GM18909 (cell line): ENCODE data around the gene PEPD.

ENCODE experiments used
- ATAC-seq: cut with Tn5 transposase; IDR thresholded peaks from one replicate; pipeline ENCODE4 v1.9.1; 2021; ENCODE audit warnings: mild to moderate bottlenecking; ENCODE audit not compliant: unreplicated experiment, poor library complexity

Gene PEPD

GRCh38 chr19:33443638-33444561 is 77.7 kb downstream of the PEPD start:
- ATAC-seq: no peak

DNA sequence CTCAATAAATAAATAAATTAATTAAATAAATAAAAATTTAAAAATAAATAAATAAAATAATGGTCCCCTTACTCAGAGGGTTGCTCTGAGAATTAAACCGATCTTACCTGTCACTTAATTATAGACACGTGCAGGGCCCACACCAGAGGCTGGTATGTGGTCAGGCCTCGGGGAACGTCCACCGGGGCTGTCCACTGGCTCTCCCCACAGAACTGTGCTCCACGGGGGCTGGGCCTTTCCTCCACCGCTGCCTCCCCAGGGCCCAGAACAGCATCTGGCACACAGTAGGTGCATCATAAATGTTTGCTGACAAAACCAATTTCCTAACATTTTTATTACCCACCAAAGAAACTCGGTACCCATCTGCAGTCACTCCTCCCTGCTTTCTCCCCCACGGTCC is 78.9 kb downstream of the PEPD start:
- ATAC-seq: no peak

DNA sequence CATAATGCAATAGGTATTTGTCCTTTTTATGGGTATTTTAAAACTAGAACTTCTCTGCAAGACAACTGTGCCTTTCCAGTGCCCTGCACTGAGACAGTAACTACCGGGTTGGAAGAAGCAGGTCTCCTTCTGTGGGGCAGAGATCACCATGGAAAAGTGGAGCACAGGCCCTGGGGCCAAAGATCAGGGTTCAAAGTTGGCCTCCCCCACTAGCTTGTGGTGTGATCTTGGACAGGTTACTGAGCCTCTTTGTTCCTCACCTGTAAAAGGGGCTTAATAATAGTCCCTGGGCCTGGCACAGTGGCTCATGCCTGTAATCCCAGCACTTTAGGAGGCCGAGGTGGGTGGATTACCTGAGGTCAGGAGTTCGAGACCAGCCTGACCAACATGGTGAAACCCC is 79.8 kb downstream of the PEPD start:
- no peak for ATAC-seq

- no peak for ATAC-seq
Observed at GRCh38 chr19:33441277-33441699, 80.3 kb downstream of the PEPD start.

DNA sequence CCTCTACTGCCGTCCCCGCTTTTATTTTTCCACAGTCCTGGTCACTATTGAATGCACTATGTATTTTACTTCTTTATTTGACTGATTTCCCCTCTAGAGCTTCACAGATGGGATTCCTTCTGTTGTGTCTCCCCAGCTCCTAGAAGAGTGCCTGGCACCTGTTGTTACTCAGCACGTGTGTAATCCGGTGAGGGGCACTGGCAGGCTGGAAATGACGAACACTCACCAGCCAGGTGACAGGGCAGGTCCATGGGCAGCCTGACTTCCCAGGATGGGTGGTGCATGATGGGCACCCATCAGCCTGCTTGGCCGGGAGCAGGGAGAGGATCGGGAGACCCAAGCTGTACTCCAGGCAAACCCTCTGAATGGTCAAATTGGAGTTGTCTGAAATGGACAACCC is 80.9 kb downstream of the PEPD start:
- no peak for ATAC-seq

DNA sequence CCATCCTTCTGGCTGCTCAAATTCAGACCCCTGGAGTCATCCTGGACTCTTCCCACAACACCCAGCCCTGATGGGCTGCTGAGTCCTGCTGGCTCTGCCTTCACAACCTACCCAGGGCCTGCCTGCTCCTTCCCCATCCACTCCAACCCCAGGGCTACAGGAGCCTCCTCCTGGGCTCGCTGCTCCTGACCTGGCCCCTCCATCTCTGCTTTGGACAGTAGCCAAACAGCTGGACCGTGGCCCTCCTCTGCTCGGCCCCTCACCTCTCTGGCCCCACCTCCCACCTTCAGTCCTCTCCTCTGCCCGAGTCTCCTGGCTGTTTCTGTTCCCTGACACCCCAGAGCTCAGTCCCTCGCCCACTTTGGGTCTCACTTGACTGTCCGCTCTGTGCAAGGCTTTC is 81.3 kb downstream of the PEPD start:
- no peak for ATAC-seq

GRCh38 chr19:33438987-33439781 is 82.4 kb downstream of the PEPD start:
- ATAC-seq: no peak

- ATAC-seq: no peak
Observed at GRCh38 chr19:33437821-33438671, 83.5 kb downstream of the PEPD start.

DNA sequence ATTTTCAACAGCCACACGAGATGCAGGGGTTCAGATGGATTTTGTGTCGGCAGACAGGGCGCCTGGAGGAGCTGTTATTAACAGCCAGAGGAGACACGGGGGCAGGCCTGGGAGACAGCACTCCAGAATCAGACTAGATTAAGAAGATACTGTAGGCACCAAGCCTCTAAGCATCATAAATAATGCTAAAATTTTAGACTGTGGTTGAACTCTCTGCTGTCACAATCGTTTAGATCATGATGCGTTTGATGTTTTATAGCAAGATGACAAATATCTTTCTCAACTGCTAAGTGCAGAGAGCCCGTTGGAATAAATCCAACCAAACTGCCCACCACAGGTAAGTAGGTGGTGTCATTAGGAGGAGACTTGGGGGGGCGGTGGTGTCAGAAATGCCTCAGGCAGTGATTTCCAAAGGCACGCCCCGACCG is 84.2 kb downstream of the PEPD start:
- ATAC-seq: no peak

DNA sequence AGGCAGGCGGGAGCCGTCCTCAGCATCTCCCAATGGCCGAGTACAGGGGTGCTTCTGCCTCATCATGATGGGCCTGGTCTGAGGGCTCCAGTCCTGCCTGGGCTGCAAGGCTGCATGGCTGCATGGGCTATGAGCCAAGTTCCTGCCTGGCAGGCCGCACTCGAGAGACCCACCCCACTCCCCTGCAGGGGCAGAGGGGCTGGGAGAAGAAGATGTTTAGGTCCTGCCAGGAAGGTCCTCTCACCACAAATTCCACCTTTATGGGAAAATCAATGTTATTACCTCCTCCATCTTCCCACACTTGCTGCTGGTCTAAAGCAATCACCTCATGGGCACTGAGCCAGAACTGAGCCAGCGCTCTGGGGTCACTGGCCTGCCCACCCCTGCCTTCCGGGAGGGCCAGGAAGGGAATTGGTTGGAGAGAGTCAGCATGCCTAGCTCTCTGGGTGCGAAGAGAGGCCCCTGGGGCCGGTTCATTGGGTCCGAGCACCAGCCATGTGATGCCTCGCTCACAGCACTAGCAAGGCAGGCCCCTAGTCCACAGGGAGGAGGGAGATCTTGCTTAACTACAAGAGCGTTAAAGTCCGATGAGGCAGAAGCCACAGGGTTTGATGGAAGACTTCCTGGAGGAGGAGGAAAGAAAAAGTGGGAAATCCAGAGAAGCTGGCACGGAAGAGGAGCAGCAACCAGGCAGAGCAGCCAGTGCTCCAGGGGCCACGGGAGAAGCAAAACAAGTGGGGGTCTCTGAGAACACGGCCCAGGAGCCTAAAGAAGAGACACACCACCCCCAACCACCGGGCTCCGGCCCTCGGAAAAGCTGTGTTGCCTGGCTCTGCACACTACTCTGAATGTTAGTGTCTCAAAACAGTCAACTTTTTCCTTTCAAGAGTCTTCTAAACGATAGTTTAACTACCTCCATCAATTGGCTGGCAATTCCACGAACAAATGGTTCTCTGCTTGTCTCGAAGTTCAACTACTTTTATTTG is 84.9 kb downstream of the PEPD start:
- no peak for ATAC-seq

DNA sequence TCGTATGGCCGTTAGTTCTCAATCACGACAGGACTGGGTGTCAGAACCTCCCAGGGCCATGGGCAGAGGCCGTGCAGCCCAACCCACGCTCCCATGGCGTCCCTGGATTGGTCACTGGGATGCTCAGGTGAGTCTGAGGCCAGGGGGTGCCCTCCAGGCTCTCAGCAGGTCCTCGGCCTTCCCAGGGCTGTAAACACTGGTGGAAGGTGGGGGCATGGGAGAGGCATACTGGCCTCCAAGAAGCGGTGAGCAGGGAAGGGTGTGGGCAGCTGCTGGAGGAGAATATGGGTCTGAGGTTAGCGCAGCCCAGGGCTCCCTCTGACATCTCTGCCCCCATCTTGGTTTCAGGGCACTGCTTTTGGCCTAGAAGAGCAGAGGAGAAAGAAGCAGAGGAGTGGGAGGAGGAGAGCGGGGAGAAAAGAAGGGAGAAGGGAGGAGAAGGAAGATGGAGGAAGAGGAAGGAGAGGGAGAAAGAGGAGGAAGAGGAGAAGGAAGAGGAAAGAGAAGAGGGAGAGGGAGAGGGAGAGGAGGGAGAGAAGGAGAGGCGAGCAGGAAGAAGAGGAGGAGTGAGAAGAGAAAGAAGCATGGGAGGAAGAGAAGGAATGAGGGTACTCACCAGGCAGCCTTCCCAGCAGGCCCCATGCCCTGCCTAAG is 85.8 kb downstream of the PEPD start:
- ATAC-seq: no peak

GRCh38 chr19:33434886-33435705 is 86.5 kb downstream of the PEPD start:
- ATAC-seq: no peak

DNA sequence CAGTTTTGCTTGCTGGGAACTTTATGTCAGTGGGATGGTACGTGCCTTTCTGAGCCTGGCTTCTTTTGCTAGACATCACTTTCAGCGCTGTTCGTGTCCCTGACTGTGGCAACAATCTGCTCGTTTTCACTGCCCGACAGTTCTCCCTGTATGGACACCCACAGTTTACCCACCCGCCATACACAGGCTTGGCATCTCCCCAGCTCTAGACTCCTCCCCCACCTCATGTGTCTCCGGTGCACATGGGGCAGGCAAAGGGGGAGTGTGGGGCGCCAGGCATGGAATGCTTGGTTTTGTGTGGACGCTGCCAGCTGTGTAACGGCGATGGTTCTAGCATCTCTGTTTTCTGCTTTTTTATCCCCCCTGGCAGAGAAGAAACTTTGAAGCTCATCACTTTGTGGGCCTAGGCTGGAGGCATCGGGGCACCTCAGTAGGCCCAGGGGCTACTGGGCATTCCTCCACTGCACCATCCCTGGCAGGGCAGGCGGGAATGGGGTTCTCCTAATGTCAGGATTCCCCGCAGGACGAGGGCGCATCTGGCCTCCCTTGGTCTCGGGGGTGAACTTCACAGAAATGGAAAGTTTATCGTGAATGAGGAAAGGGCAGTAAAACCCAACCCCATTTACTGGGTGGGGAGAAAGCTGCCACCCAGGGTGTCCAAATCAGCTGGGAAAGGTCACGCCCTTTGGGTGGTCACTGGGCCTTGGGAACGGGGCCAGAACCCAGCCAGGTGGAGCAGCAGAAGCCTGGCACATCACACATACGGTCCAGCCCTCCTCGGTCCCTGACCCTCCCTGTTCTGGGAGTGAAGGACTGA is 87.3 kb downstream of the PEPD start:
- no peak for ATAC-seq

DNA sequence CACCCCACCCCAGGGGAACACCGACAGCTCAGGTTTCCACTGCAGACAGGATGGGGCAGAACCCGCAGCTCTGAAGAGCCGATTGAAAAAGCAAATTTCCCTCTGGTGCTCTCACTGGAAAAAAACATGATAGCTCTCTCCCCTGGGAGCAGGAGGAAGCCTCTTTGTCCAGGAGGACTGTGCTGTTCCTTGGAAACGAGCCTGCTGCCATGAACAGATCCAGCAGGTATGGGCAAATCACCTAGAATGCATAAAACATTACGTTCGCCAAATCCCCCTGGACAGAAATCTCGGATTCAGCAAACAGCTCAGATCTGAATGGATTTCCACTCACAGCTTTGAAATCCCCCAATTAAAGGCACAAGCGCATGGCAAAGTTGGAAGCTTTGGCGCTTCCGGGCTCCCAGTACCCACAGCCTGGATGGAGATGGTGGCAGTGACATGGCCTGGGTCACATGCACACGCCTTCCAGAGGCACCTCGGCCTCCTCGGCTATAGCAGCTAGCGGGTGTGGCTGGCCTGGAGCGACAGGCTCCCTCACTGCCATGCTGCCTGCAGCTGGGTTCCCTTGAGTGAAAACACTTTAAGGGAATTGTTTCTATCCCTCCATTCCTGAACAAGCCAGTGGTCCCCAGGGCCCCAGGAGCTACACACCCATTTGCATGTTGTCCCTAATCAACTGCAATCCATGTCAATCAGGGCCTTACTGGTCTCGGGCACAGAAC is 89.0 kb downstream of the PEPD start:
- ATAC-seq: no peak

DNA sequence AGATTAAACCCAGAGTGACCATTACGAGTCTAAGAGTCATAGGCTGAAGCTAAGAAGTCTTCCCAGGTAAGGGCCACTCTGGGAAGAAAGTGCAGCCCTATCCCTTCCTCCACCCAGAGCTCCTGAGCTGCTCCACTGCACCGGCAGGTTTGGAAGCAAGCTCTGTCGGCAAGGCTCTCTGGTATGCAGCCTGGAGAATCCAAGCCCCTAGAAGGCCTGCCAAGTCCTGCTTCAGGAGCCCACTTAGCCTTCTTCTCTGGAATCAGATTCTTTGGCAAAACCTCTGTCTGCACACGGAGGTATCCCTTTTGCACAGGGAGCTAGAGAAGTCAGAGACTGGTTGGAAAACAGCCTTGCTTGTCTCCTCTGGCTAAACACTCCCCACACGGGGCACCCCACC is 89.6 kb downstream of the PEPD start:
- no peak for ATAC-seq

GRCh38 chr19:33430674-33431277 is 90.8 kb downstream of the PEPD start:
- ATAC-seq: no peak
